Ishikawa (cell line): ENCODE measurements around the gene PCIF1.

Experiments
- CEBPB ChIP-seq: IDR thresholded peaks from 2 replicates; pipeline ENCODE4 v1.6.1; 2012
- CREB1 ChIP-seq: IDR thresholded peaks from 2 replicates; pipeline ENCODE4 v1.6.1; 2012; ENCODE audit warnings: low read depth
- EGR1 ChIP-seq: IDR thresholded peaks from 2 replicates; pipeline ENCODE4 v1.6.1; 2012
- EP300 ChIP-seq: IDR thresholded peaks from 2 replicates; pipeline ENCODE4 v1.6.1; 2012; ENCODE audit warnings: borderline replicate concordance
- FOXM1 ChIP-seq: IDR thresholded peaks from 2 replicates; pipeline ENCODE4 v1.6.1; 2012; ENCODE audit warnings: low read depth, borderline replicate concordance
- MAX ChIP-seq: IDR thresholded peaks from 2 replicates; pipeline ENCODE4 v1.6.1; 2012
- NFIC ChIP-seq: IDR thresholded peaks from 2 replicates; pipeline ENCODE4 v1.6.1; 2012
- RAD21 ChIP-seq: IDR thresholded peaks from 2 replicates; pipeline ENCODE4 v1.6.1; 2012; ENCODE audit warnings: low read depth
- TAF1 ChIP-seq: IDR thresholded peaks from 2 replicates; pipeline ENCODE4 v1.6.1; 2012; ENCODE audit warnings: low read depth, mild to moderate bottlenecking
- TCF12 ChIP-seq: IDR thresholded peaks from 2 replicates; pipeline ENCODE4 v1.6.1; 2012; ENCODE audit warnings: low read depth
- TEAD4 ChIP-seq: IDR thresholded peaks from 2 replicates; pipeline ENCODE4 v1.6.1; 2012
- YY1 ChIP-seq: IDR thresholded peaks from 2 replicates; pipeline ENCODE4 v1.6.1; 2012; ENCODE audit warnings: low read depth
- ZBTB7A ChIP-seq: IDR thresholded peaks from 2 replicates; pipeline ENCODE4 v1.6.1; 2012; ENCODE audit warnings: low read depth
- TF ChIP-seq, protein P1 (sequence below): IDR thresholded peaks from 2 replicates; pipeline ENCODE4 v1.6.1; 2012; ENCODE audit warnings: low read depth, mild to moderate bottlenecking
- TF ChIP-seq, protein P2 (sequence below): IDR thresholded peaks from 2 replicates; pipeline ENCODE4 v1.6.1; 2012

PCIF1 gene

GRCh38 chr20:45968081-45968671, 33.7 kb downstream of the PCIF1 start:
- TF ChIP-seq YY1 = no peak
- no peak for TF ChIP-seq MAX
- TF ChIP-seq EGR1 = no peak
- no peak for TF ChIP-seq CREB1
- no peak for TF ChIP-seq NFIC
- no peak for TF ChIP-seq TCF12
- TF ChIP-seq RAD21 = no peak
- TF ChIP-seq CEBPB = no peak
- TF ChIP-seq, protein P1, sequence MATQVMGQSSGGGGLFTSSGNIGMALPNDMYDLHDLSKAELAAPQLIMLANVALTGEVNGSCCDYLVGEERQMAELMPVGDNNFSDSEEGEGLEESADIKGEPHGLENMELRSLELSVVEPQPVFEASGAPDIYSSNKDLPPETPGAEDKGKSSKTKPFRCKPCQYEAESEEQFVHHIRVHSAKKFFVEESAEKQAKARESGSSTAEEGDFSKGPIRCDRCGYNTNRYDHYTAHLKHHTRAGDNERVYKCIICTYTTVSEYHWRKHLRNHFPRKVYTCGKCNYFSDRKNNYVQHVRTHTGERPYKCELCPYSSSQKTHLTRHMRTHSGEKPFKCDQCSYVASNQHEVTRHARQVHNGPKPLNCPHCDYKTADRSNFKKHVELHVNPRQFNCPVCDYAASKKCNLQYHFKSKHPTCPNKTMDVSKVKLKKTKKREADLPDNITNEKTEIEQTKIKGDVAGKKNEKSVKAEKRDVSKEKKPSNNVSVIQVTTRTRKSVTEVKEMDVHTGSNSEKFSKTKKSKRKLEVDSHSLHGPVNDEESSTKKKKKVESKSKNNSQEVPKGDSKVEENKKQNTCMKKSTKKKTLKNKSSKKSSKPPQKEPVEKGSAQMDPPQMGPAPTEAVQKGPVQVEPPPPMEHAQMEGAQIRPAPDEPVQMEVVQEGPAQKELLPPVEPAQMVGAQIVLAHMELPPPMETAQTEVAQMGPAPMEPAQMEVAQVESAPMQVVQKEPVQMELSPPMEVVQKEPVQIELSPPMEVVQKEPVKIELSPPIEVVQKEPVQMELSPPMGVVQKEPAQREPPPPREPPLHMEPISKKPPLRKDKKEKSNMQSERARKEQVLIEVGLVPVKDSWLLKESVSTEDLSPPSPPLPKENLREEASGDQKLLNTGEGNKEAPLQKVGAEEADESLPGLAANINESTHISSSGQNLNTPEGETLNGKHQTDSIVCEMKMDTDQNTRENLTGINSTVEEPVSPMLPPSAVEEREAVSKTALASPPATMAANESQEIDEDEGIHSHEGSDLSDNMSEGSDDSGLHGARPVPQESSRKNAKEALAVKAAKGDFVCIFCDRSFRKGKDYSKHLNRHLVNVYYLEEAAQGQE = no peak
- no peak for TF ChIP-seq TEAD4
- no peak for TF ChIP-seq TAF1
- no peak for TF ChIP-seq EP300
- TF ChIP-seq ZBTB7A = no peak
- TF ChIP-seq FOXM1 = no peak
- TF ChIP-seq, protein P2, sequence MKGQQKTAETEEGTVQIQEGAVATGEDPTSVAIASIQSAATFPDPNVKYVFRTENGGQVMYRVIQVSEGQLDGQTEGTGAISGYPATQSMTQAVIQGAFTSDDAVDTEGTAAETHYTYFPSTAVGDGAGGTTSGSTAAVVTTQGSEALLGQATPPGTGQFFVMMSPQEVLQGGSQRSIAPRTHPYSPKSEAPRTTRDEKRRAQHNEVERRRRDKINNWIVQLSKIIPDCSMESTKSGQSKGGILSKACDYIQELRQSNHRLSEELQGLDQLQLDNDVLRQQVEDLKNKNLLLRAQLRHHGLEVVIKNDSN = no peak

DNA sequence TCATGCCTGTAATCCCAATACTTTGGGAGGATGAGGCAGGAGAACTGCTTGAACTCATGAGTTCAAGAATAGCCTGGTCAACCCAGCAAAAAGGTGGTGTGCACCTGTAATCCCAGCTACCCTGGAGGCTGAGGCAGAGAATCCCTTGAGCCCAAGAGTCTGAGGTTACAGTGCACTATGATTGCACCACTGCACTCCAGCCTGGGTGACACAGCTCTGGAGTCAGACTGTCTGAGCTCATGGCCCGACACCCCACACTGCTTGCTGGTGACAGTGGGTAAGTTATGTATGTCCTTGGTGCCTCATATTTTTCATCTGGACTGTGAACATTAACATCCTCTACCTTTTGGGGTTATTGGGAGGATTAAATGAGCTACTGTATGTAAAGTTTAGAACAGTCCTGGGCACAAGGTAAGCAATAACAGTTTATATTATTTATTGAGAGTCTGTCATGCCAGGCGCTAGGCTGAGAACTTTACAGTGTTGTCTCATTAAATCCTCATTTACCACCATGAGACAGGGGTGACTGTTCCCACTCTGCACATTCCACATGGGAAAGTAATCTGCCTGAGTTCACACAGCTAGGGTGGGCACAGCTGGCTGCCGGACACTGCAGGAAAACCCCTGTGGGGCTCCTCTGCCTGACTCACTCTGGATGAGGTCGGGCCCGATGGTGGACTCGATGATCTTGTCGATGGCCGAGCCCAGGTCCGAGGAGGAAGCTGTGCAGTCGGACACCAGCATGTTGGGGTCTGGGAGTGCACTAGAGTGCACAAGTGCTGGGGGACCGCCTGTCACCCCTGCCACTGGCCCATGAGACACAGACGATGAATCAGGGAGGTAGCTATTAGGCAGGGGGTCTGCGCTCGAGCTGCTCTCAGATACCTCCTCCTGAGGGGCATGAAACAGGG, 34.6 kb downstream of the PCIF1 start:
- TF ChIP-seq EP300 (no peak), TCF12 (no peak), TEAD4 (no peak), RAD21 (no peak), EGR1 (no peak), YY1 (no peak), MAX (no peak), ZBTB7A (no peak), NFIC (no peak), FOXM1 (no peak), TAF1 (no peak), CREB1 (no peak), CEBPB (no peak)
- TF ChIP-seq, protein P1 = no peak
- TF ChIP-seq, protein P2 = no peak

GRCh38 chr20:45969712-45970634, 35.5 kb downstream of the PCIF1 start:
- TF ChIP-seq FOXM1 (no peak), CREB1 (no peak), EP300 (no peak), MAX (no peak), RAD21 (peak; percentile 41), EGR1 (no peak), NFIC (no peak), TCF12 (no peak)

DNA sequence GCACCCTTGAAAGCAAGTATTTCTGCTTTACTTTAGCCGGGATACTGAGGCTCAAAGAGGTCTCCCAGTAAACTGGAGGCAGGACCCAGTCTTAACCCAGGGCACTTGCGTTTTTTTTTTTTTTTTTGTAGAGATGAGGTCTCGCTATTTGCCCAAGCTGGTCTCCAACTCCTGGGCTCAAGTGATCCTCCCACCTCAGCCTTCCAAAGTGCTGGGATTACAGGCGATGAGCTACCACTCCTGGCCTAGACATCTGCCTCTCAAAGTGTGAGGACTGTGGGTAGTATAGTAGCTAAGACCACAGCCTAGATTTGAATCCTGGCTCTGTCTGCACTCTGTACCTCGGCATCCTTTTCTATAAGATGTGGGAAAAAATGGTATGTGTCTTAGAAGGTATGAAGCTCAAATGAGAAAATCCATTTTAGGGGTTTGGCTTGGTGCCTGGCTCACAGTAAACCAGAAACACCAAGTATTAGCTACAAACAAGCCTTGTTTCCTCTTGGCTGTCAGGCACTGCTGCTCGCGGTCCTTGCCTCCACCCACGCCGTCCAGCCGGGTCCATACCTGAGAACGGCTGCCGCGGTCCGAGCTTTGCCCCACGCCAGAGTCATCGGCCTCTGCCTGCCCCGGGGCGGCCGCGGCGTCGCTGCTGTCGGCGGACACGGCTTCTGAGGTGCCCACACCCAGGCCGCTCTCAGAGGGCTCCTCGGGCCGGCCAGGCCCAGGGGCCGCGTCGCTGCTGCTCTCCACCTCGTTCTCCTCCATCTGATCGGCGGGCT, 36.4 kb downstream of the PCIF1 start:
- TF ChIP-seq EP300 = no peak
- TF ChIP-seq, protein P2 = 0 out of 2 replicates have a peak, but pooled peaks have one; percentile 1

- TF ChIP-seq, protein P1 = peak; percentile 17; the same call in 1 of the 2 replicates
- TF ChIP-seq MAX (peak; percentile 27; the same call in 1 of the 2 replicates), TAF1 (no peak)
These were observed 36.9 kb downstream of the PCIF1 start for GRCh38 chr20:45971425-45971674.
